MCF 10A (cell line): ENCODE results near the gene CSTF1. TPM values are rescaled to one million over a fixed set of nuclear protein-coding genes. Genes with fewer than 3 reads are reported as not detected.
A peak's percentile ranks its signal among the peaks of the same experiment; 100 is the strongest.

Source experiments
- BruUV-seq: library from RNA; stranded (reverse); fragments of 400-500 nt; replicated peaks from 2 replicates; lab custom pipeline; 2021; lab: Mats Ljungman, UMichigan
- CTCF ChIA-PET: fragments of 300-600 bp; sonication (Branson Sonifier 250); formaldehyde crosslinking; extraction: SDS; loops from one replicate; lab custom pipeline; 2021; ENCODE audit warnings: antibody characterized with exemption, inconsistent platforms; lab: Yijun Ruan, JAX
- POLR2A ChIA-PET: fragments of 300-600, 350-650 bp; sonication (Branson Sonifier 250); formaldehyde crosslinking; extraction: SDS; loops from one replicate; lab custom pipeline; 2020; ENCODE audit warnings: antibody characterized with exemption, inconsistent platforms; lab: Yijun Ruan, JAX
- DNase-seq: peaks from one replicate; pipeline ENCODE4 v3.0.0-alpha.2; 2018; ENCODE audit not compliant: unreplicated experiment
- H3K27ac Mint-ChIP-seq: one replicate; pipeline ENCODE4 v1.8.0; 2022; ENCODE audit warnings: mild to moderate bottlenecking, low read depth, mixed read lengths; ENCODE audit not compliant: unreplicated experiment
- H3K27me3 Mint-ChIP-seq: one replicate; pipeline ENCODE4 v1.8.0; 2022; ENCODE audit warnings: mixed read lengths; ENCODE audit not compliant: insufficient read depth, unreplicated experiment
- H3K36me3 Mint-ChIP-seq: one replicate; pipeline ENCODE4 v1.8.0; 2022; ENCODE audit warnings: mild to moderate bottlenecking, moderate library complexity, mixed read lengths; ENCODE audit not compliant: insufficient read depth, unreplicated experiment
- H3K4me1 Mint-ChIP-seq: one replicate; pipeline ENCODE4 v1.8.0; 2022; ENCODE audit warnings: mixed read lengths; ENCODE audit not compliant: insufficient read depth, unreplicated experiment
- H3K4me3 Mint-ChIP-seq: one replicate; pipeline ENCODE4 v1.8.0; 2022; ENCODE audit warnings: mild to moderate bottlenecking, moderate library complexity, mixed read lengths; ENCODE audit not compliant: unreplicated experiment
- H3K9me3 Mint-ChIP-seq: one replicate; pipeline ENCODE4 v1.8.0; 2022; ENCODE audit warnings: mixed read lengths; ENCODE audit not compliant: unreplicated experiment
- intact Hi-C: fragments of 100-400 bp; cut with micrococcal nuclease; formaldehyde crosslinking; loops from 2 replicates; pipeline ENCODE4 v1.14.1; 2022
- total RNA-seq: library from RNA; stranded (reverse); gene quantifications from 2 replicates; pipeline ENCODE4 v1.2.3, GENCODE V29; 2022
- TF ChIP-seq, protein P1 (sequence below): fragments of 200-600 bp; IDR thresholded peaks from one replicate; pipeline ENCODE4 v1.8.0; 2022; ENCODE audit warnings: antibody characterized with exemption, mild to moderate bottlenecking; ENCODE audit not compliant: unreplicated experiment

CSTF1 gene
- total RNA-seq, 1 experiment from 2014 or later = 35.1 TPM

- no TSS peak for BruUV-seq
- POLR2A ChIA-PET = interaction anchor here (0.5 to 4.9 kb wide), 4 partner anchors 10 to 658 kb away, joined by 3 to 32 read pairs (median 4); partner anchors contain the start of genes AURKA and CSTF1
- DNase-seq = no peak
- TF ChIP-seq, protein P1, sequence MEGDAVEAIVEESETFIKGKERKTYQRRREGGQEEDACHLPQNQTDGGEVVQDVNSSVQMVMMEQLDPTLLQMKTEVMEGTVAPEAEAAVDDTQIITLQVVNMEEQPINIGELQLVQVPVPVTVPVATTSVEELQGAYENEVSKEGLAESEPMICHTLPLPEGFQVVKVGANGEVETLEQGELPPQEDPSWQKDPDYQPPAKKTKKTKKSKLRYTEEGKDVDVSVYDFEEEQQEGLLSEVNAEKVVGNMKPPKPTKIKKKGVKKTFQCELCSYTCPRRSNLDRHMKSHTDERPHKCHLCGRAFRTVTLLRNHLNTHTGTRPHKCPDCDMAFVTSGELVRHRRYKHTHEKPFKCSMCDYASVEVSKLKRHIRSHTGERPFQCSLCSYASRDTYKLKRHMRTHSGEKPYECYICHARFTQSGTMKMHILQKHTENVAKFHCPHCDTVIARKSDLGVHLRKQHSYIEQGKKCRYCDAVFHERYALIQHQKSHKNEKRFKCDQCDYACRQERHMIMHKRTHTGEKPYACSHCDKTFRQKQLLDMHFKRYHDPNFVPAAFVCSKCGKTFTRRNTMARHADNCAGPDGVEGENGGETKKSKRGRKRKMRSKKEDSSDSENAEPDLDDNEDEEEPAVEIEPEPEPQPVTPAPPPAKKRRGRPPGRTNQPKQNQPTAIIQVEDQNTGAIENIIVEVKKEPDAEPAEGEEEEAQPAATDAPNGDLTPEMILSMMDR = no peak
- Mint-ChIP-seq H3K27ac (peak overlapping the region; percentile 49), H3K27me3 (no peaks in the 10 kb centered on the region), H3K4me3 (no peak overlapping the region), H3K36me3 (peaks cover 39% of the 10 kb centered on the region), H3K4me1 (peaks cover 8% of the 10 kb centered on the region), H3K9me3 (no peaks in the 10 kb centered on the region)
- intact Hi-C loops = no loop called here
- CTCF ChIA-PET = interaction anchor here (0.6 to 1.9 kb wide), 5 partner anchors 10 to 207 kb away, joined by 3 to 7 read pairs (median 5); partner anchors contain the start of genes AURKA and MC3R
Measured at GRCh38 chr20:56381501-56381900, 10.9 kb upstream of the CSTF1 start.

- no peak for DNase-seq
- H3K27me3 Mint-ChIP-seq = no peaks in the 10 kb centered on the region
- no peak overlapping the region for H3K4me3 Mint-ChIP-seq
- H3K27ac Mint-ChIP-seq = peak overlapping the region; percentile 49
- ChIA-PET POLR2A (interaction anchor here (1.1 to 4.9 kb wide), 3 partner anchors 9 to 24 kb away, joined by 4 to 32 read pairs (median 14); partner anchors contain the start of genes AURKA, CSTF1 and FAM210B), CTCF (interaction anchor here (0.7 to 1.4 kb wide), 4 partner anchors 9 to 195 kb away, joined by 3 to 4 read pairs (median 4); partner anchors contain the start of gene AURKA)
- intact Hi-C loops = no loop called here
- TF ChIP-seq, protein P1 = no peak
- peaks cover 11% of the 10 kb centered on the region for H3K4me1 Mint-ChIP-seq
- no TSS peak for BruUV-seq
- H3K9me3 Mint-ChIP-seq = no peaks in the 10 kb centered on the region
- peaks cover 38% of the 10 kb centered on the region for H3K36me3 Mint-ChIP-seq
Measured at GRCh38 chr20:56382696-56383095, 9.7 kb upstream of the CSTF1 start.

DNA sequence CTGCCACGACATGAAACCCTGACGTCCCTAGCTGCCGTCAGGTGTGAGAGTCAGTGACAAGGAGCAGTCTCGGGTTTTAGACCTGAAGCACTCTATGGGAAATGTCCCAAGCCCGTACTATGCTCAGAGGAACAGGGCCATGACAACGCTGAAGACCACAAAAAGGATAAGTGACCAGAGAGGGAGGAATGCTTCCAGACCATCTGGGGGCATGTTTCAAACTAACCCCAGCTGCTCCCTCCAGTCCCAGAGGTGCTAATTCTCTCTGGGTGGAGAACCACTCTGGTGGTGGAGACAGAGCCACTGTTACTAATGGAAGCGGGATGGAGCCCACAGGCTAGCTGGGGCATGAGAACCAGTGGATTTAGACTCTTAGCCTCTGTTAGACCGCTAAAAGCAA is 9.1 kb upstream of the CSTF1 start:
- DNase-seq = no peak
- H3K4me1 Mint-ChIP-seq = peaks cover 11% of the 10 kb centered on the region
- CTCF ChIA-PET = interaction anchor here (0.7 to 2.1 kb wide), 6 partner anchors 8 to 195 kb away, joined by 3 to 10 read pairs (median 4); partner anchors contain the start of gene AURKA
- BruUV-seq = no TSS peak
- no peaks in the 10 kb centered on the region for H3K27me3 Mint-ChIP-seq
- no peak overlapping the region for H3K4me3 Mint-ChIP-seq
- H3K27ac Mint-ChIP-seq = peak overlapping the region; percentile 14
- POLR2A ChIA-PET = interaction anchor here (1.1 to 4.9 kb wide), 5 partner anchors 9 to 86 kb away, joined by 3 to 32 read pairs (median 4); partner anchors contain the start of genes AURKA, CSTF1 and FAM210B
- TF ChIP-seq, protein P1 = no peak
- H3K9me3 Mint-ChIP-seq = no peaks in the 10 kb centered on the region
- H3K36me3 Mint-ChIP-seq = peaks cover 40% of the 10 kb centered on the region
- intact Hi-C loops = no loop called here

DNA sequence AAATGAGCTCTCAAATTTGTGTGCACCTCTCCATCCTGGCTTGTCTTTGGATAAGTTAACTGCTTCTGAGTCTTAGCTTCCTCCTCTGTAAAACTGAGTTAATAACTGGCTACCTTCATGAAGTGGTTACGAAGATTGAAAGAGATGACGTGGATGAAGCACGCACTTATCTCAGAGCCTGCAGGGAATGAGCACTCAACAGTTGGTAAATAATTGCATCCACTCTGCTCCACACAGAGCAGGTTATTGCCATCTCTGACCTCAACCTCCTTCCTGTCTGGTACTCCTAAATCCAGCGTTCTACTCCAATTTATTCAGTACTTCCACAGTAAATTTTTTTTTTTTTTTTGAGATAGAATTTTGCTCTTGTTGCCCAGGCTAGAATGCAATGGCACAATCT is 7.3 kb upstream of the CSTF1 start:
- H3K4me1 Mint-ChIP-seq = peaks cover 26% of the 10 kb centered on the region
- peak overlapping the region; percentile 2 for H3K27ac Mint-ChIP-seq
- no peaks in the 10 kb centered on the region for H3K9me3 Mint-ChIP-seq
- H3K4me3 Mint-ChIP-seq = no peak overlapping the region
- ChIA-PET CTCF (interaction anchor here (1.0 to 2.1 kb wide), 2 partner anchors 10 to 12 kb away, joined by 3 to 10 read pairs; no protein-coding TSS in a partner anchor), POLR2A (interaction anchor here (1.0 to 3.5 kb wide), 3 partner anchors 9 to 26 kb away, joined by 4 to 14 read pairs (median 13); partner anchors contain the start of gene FAM210B)
- H3K27me3 Mint-ChIP-seq = no peaks in the 10 kb centered on the region
- DNase-seq = no peak
- H3K36me3 Mint-ChIP-seq = peaks cover 35% of the 10 kb centered on the region
- TF ChIP-seq, protein P1 = no peak
- intact Hi-C loops = no loop called here
- BruUV-seq = no TSS peak
